Activated CD8-positive, alpha-beta memory T cell treated with anti-CD3 and anti-CD28 coated beads, Interleukin-2, amount 50 U/mL, for 1 hour (primary cell): ENCODE results near the gene ANKRD10.

Source experiments
- DNase-seq: peaks from one replicate; pipeline ENCODE4 v3.0.0-alpha.2; 2020; ENCODE audit errors: extremely low read depth

Gene ANKRD10

DNA sequence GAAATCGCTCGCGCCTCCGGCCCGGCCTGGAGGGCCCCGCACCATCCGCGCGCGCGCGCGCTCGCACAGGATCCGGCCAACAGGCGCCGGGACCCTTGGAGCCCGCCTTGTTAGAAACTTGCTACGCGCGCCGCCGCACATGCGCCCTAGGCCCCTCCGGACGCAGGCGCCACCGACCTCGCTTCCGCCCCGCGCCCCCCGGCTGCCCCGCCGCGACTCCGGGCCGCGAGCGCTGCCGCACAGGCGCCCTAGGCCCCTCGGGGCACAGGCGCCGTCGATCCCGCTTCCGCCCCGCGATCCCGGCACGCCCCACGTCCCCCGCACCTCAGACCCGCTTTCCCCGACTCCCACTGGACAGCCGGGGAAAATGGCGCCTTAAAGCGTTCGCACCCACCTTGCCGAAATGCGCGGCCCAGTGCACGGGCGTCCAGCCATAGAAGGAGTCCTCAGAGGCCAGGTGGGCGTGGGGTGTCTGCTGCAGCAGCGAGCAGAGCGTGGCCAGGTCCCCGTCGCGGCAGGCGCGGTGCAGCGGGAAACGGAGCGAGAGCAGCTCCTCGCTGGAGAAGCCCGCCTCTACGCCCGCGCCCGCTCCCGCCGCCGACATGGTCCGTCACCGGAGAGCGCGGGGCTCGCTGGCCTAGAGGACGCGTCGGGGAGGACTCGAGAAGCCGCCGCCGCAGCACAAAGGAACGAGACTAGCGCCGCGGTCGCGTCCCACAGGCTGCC is 375 bp downstream of the ANKRD10 start:
- peak; percentile 34 for DNase-seq

- peak; percentile 3 for DNase-seq
These were observed 863 bp downstream of the ANKRD10 start for GRCh38 chr13:110914081-110914330.

DNA sequence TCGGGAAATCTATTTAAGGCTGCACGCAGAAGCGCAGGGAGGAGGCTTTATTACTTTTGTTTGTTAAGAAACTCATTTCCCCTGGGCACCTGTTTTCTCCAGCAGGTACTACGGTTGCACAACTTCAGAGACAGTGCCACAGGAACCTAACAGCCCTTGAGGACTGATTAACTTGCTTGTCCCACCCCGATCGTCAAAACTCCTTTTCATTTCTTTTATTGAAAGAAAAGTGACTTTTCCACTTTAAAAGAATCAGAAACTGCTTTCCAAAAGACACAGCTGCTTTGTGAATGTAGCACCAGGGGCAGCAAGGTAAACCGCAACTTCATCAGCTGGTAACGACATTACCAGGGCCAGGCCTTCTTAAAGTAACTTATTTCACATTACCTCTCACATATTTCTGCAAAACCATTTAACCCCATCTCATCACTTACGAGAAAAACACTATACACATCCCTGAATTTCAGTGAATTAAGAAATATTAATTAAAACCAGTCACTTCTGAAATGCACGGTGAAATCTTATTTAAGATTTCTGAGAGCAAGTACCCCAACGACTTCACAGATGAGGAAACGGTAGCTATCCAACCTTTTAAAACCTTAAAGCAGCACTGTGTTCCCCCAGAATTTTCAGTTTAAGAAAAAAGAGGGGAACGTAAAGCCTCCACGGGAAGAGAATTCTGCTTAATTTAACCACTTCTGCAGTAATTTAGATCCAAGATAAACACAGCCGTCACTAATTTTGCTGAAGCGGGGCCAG is 1.4 kb downstream of the ANKRD10 start:
- no peak for DNase-seq

- no peak for DNase-seq
These were observed 2.2 kb downstream of the ANKRD10 start for GRCh38 chr13:110912651-110913051.

- no peak for DNase-seq
These were observed 3.0 kb downstream of the ANKRD10 start for GRCh38 chr13:110911880-110912279.

DNA sequence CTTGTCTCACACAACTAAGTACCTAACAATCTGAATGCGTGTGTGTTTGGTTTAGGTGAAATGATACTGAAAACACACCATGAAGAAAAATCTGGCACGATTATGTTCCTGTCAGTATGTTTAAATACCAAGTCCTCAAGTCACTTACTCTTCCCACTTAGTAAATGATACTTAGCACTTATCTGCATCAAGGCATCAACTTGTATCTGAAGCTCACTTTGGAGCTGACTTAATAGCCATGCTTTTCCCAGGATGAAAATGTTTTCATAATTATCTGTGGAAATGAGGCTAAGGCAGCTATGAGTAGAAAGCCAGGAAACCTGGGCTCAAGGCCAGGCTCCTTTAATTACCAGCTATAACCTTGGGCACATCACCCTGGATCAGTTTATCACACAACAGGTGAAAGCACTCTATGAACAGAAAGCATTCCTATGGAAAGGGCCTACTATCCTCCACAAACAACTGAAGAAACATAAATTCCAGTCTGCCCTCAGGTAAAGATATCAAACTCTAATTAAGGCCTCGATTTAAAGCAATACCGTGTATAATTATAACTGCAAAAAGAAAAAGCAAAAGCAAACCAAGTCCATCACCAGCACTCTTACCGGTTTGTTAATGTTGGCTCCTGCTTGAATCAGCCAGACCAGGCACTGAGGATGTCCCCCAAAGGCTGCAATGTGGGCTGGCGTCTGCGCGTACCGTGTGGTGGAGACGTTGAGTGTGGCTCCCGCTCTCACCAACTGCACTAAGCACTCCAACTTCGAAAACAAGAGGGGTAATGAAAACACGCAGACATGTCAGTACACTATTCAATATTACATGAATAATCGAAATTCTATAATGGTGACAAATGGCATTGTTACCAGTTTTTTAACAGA is 4.6 kb downstream of the ANKRD10 start:
- no peak for DNase-seq

GRCh38 chr13:110907951-110908898 is 6.6 kb downstream of the ANKRD10 start:
- no peak for DNase-seq

DNA sequence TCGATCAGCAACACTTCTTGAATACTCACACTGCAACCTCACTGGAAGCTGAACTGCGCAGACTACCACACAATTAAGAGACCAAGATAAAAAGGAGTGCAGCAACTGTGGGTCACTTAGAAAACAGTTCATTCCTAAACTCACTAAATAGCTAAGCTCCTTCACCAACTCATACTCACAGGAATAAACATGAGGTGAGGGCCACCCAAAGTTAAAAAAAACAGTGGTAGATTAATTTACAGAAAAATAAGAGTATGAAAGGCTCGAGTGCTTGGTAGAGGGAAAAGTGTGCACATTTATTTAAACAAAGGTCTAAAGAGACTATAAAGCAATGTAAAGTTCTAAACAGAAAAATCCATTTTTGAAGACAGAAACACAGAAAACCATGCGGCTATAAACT is 7.6 kb downstream of the ANKRD10 start:
- no peak for DNase-seq

DNA sequence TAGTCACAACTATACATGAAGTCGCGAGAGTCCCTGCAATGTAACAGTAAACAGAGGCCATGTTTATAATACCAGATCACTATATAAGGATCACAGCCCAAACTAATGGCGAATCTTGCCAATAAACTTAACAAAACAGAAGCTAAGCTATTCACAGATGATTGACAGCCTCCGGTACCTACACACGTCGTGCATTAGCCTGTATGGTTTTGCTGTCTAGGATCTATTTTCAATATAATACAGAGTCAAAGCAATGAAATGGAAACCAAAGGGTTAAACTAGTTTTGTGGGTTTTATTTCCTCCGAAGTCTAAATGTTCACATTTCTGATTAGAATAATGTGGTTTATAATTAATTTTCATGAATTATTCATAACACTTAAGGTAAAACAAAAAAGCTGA is 10.1 kb downstream of the ANKRD10 start:
- DNase-seq = no peak

- DNase-seq = no peak
These were observed 12.5 kb downstream of the ANKRD10 start for GRCh38 chr13:110902370-110902769.

- DNase-seq = no peak
These were observed 17.3 kb downstream of the ANKRD10 start for GRCh38 chr13:110897521-110897920.

- DNase-seq = no peak
These were observed 17.9 kb downstream of the ANKRD10 start for GRCh38 chr13:110897014-110897413.

GRCh38 chr13:110894086-110894485 is 20.8 kb downstream of the ANKRD10 start:
- no peak for DNase-seq

DNA sequence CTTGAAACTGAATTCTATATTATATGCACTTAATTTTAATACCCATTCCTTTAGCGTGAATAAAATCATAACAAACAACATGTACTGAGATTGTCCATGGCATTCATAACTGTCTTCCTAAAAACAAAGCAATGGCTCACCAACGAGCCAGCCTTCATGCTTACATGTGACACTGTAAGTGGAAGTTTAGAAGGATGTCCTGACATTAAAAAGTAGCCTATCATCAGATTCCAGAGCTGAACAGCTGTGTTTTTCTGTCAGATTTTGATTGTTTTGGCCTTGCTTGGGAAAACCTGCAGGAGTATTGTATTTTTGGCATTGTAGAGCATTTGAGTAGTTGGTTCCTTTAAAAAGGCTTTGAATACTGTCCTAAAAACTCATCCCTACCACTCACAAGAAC is 21.3 kb downstream of the ANKRD10 start:
- DNase-seq = no peak

DNA sequence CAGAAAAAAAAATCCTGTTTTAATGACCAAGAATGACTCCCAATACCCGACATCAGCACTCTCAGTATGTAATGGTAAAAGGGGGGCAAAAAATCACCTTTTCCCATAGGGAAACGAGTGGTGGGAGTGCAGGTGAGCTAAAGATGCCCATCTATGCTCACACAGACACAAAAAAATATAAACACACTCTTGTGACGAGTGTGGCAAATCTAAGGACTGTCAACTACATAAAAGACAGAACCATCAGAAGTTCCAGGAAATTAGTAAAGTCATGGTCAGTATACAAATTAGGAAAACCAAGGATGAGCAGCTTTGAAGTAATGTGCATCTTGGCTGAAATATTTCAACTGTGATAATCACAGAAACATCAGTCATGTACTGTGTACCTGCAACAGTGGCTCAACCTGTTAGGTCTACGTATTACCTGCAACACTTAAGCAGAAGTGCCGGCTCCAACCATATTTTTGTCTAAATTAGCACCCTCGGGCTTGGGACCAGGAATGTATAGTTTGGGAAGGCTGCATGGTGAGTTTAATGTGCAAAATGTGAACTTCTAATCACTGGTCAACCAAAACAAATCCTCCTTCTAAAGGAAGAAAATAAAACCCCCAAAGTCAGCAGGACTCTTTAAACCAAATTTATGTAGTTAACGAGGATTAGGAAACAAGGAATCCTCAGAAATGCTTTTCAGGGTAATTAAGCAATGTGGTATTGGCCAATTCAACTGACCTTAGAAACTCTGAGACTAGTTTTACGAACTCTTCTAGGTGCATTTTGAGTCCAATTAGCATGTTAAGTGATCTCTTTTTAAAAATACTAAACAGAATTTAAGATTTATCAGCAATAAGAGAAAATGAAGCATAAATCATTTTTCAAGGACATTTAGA is 24.3 kb downstream of the ANKRD10 start:
- no peak for DNase-seq

DNA sequence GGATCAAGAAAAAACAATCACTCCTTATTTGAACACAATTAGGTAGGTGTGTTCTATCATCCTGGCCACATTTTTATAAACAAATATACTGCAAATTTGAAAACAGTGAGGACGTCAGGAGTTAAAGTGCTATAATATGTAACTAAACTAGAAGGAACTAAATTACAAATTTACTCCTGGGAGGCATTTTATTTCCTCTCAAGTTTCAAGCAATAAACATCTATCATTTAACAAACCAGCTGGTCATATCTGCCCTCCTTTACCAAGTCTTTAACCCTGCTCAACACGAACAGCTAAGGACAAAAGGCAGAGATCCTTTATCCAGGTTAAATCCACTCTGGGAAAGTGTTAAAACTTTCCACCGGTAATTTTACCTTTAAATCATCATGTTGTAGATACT is 26.5 kb downstream of the ANKRD10 start:
- DNase-seq = no peak

DNA sequence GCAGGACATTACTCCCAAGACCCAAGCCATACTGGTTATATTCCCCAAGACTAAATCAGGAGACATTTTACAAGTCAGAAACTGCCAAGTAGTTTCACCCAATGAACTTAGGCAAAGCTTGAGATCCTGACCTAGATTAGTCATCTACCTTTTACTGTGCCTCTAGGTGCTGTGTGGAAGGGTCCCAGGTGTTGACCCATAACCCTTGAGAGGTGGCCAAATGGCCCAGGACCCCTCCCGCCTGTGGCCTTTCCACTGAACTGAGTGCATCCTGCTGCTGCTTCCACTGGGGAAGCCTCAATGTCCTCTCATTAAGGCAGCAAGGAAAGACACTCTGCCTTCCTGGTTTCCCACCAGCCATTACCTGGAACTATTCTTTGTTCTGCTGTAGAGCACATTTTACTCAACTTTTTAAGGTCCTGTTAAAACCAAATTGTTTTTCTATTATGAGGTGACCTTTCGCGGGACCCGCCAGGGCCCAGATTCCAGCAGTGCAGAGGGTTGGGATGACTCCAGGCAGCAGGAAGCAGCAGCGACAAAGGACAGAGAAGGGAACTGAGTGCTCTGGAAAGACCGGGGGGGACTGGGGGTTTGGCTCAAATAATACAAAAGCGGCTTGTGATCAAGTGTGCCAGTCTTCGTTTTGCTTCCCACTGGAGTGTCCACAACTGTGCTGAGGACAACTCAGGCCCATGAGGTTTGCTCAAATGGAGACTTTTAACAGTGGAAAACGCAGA is 27.1 kb downstream of the ANKRD10 start:
- no peak for DNase-seq

- no peak for DNase-seq
These were observed 27.8 kb downstream of the ANKRD10 start for GRCh38 chr13:110886870-110887596.
